ENCODE results near the gene ZDHHC3.

GRCh38 chr3:44942202-44942921 is 33.6 kb downstream of the ZDHHC3 start:
- TF ChIP-seq JUND (IDR thresholded peaks at IDR 0.05) (0 out of 2 replicates have a peak, but pooled peaks have one; percentile 23), MAX (IDR thresholded peaks at IDR 0.05; ENCODE audit: low read depth) (no peak), CTCF (IDR thresholded peaks at IDR 0.05) (no peak)
